Measurements from ENCODE around the gene SLAMF9. TPM values are rescaled to one million over a fixed set of nuclear protein-coding genes. Genes with fewer than 3 reads are reported as not detected.

The SLAMF9 gene
- total RNA-seq, 4 donors from 2014 or later: not detected

DNA sequence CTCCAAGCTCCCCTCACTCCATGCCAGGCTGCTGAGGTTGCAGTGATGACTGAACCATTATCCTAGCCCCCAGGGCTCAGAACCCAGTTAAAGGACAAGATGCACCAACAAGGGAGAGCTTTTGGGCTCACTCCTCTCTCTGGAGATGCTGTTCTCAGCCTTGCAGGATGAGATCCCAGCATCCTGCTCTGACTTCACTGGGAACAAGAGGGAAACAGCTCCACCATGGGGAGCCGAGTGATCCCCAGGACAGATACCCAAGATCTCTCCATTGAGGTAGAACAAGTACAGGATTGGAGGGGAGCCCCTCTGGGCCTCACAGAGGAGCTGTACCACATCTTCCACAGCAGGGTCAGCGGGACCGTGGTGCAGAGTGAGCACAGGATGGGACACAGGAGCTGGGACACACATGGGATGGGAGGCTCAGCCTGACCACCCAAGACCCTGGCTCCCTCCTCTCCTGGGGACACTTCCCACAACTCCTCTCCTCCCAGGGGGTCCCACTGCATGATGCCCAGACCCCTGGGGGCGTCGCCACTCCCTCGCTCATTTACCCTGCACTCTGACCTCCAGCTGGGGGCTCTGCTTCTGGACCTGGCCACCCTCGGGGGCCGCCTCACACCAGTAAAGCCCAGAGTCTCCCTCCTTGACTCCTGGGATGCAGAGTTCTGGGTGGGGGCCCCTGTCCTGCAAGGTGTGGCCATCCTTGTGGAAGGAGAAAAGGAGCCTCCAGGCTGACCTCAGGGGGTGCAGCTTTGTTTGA lies 18.6 kb upstream of the SLAMF9 start:
- no peaks in the 10 kb centered on the region for H3K36me3 ChIP-seq
- 80% methylated on average over 2 of the region's 8 CpGs for WGBS
- H3K4me1 ChIP-seq: no peaks in the 10 kb centered on the region
- TF ChIP-seq, protein P1, sequence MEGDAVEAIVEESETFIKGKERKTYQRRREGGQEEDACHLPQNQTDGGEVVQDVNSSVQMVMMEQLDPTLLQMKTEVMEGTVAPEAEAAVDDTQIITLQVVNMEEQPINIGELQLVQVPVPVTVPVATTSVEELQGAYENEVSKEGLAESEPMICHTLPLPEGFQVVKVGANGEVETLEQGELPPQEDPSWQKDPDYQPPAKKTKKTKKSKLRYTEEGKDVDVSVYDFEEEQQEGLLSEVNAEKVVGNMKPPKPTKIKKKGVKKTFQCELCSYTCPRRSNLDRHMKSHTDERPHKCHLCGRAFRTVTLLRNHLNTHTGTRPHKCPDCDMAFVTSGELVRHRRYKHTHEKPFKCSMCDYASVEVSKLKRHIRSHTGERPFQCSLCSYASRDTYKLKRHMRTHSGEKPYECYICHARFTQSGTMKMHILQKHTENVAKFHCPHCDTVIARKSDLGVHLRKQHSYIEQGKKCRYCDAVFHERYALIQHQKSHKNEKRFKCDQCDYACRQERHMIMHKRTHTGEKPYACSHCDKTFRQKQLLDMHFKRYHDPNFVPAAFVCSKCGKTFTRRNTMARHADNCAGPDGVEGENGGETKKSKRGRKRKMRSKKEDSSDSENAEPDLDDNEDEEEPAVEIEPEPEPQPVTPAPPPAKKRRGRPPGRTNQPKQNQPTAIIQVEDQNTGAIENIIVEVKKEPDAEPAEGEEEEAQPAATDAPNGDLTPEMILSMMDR (IDR thresholded peaks at IDR 0.05): no peak
- TF ChIP-seq EP300 (IDR thresholded peaks at IDR 0.05) (no peak), POLR2AphosphoS5 (IDR thresholded peaks at IDR 0.05) (no peak), POLR2A (IDR thresholded peaks at IDR 0.05) (no peak)
- no peaks in the 10 kb centered on the region for H3K9me3 ChIP-seq
- H3K4me3 ChIP-seq: no peak overlapping the region
- H3K27me3 ChIP-seq: no peaks in the 10 kb centered on the region
- DNase-seq (ENCODE audit: low spot score in 2 of 2): no peak
- no peak overlapping the region for H3K27ac ChIP-seq

DNA sequence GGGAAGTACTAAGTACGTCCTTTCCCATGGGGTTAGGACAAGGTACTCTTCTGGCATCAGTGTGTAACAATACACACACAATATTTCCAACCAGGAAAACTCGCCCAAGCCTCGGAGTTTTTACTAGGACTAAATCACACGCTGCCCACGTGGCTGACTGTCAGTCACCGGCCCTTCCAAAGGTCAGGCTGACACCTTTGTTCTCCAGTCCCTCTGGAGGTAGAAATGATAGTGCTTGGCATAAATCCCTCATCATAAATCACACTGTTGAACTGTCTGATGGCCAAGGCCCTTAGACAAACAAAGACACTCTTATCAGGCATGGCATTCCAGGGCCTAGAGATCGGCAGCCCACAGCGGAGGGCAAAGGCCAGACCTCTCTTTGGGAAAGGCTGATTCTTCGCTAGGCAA lies 16.9 kb upstream of the SLAMF9 start:
- Histone ChIP-seq H3K27me3 (no peaks in the 10 kb centered on the region), H3K4me1 (no peaks in the 10 kb centered on the region), H3K9me3 (no peaks in the 10 kb centered on the region), H3K4me3 (no peak overlapping the region), H3K36me3 (no peaks in the 10 kb centered on the region), H3K27ac (no peak overlapping the region)
- 57% methylated on average over 9 of the region's 9 CpGs for WGBS
- DNase-seq (ENCODE audit: low spot score in 2 of 2): no peak
- no peak for TF ChIP-seq POLR2A (IDR thresholded peaks at IDR 0.05)
- TF ChIP-seq POLR2AphosphoS5 (IDR thresholded peaks at IDR 0.05): no peak
- TF ChIP-seq EP300 (IDR thresholded peaks at IDR 0.05): no peak
- TF ChIP-seq, protein P1 (IDR thresholded peaks at IDR 0.05): no peak

GRCh38 chr1:159968901-159969300 lies 14.9 kb upstream of the SLAMF9 start:
- H3K9me3 ChIP-seq: no peaks in the 10 kb centered on the region
- no peak overlapping the region for H3K27ac ChIP-seq
- H3K4me1 ChIP-seq: peaks cover 6% of the 10 kb centered on the region
- H3K27me3 ChIP-seq: no peaks in the 10 kb centered on the region
- no peak for TF ChIP-seq EP300 (IDR thresholded peaks at IDR 0.05)
- TF ChIP-seq, protein P1 (IDR thresholded peaks at IDR 0.05): no peak
- TF ChIP-seq POLR2A (IDR thresholded peaks at IDR 0.05): no peak
- no peak for TF ChIP-seq POLR2AphosphoS5 (IDR thresholded peaks at IDR 0.05)
- no peaks in the 10 kb centered on the region for H3K36me3 ChIP-seq
- no peak for DNase-seq (ENCODE audit: low spot score in 2 of 2)
- no peak overlapping the region for H3K4me3 ChIP-seq
- 95% methylated on average over 3 of the region's 3 CpGs for WGBS

- no peaks in the 10 kb centered on the region for H3K9me3 ChIP-seq
- H3K4me1 ChIP-seq: peaks cover 36% of the 10 kb centered on the region
- H3K27me3 ChIP-seq: no peaks in the 10 kb centered on the region
- H3K4me3 ChIP-seq: no peak overlapping the region
- no peak overlapping the region for H3K27ac ChIP-seq
- no peak for DNase-seq (ENCODE audit: low spot score in 2 of 2)
- WGBS: 69% methylated on average over 2 of the region's 2 CpGs
- TF ChIP-seq EP300 (IDR thresholded peaks at IDR 0.05) (no peak), POLR2A (IDR thresholded peaks at IDR 0.05) (no peak), POLR2AphosphoS5 (IDR thresholded peaks at IDR 0.05) (no peak)
- TF ChIP-seq, protein P1 (IDR thresholded peaks at IDR 0.05): no peak
- H3K36me3 ChIP-seq: no peaks in the 10 kb centered on the region
Measured at GRCh38 chr1:159965263-159965662, 11.2 kb upstream of the SLAMF9 start.

DNA sequence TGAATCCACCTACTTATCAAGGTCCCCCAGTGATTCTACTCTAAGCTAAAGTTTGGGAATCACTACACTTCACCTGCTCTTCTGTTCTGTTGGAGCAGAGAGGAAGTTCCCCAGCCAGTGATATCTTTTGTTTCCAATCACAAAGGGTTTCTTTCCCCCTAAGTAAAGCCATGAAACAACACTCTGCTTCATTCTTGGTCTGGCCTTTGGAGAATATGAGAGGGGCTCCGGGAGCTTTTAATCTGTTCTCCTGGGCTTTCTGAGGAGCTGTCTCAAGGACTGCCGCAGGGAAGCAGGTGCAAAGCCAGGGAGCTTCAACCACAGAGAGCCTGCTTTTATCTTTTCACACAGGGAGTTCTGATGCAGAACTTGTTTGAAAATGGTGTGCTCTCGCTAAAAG lies 10.1 kb upstream of the SLAMF9 start:
- 51% methylated on average over 3 of the region's 3 CpGs for WGBS

More for the DNA sequence above, 10.1 kb upstream of the SLAMF9 start:
- Histone ChIP-seq H3K27me3 (no peaks in the 10 kb centered on the region), H3K4me3 (no peak overlapping the region), H3K4me1 (peaks cover 42% of the 10 kb centered on the region), H3K36me3 (no peaks in the 10 kb centered on the region), H3K9me3 (no peaks in the 10 kb centered on the region), H3K27ac (no peak overlapping the region)
- no peak for DNase-seq (ENCODE audit: low spot score in 2 of 2)
- TF ChIP-seq, protein P1 (IDR thresholded peaks at IDR 0.05): no peak
- no peak for TF ChIP-seq POLR2A (IDR thresholded peaks at IDR 0.05)

All from suprapubic skin (tissue), 4 donors.